LNCAP (cell line): Measurements from ENCODE around the gene CIRBP.

ENCODE experiments used
- CTCF ChIP-seq: fragments of 450-650 bp; IDR thresholded peaks from 2 replicates; pipeline ENCODE4 v1.5.1; 2017; ENCODE audit warnings: mild to moderate bottlenecking

CIRBP gene

GRCh38 chr19:1253514-1254080 is 15.5 kb upstream of the CIRBP start:
- TF ChIP-seq CTCF = no peak

- no peak for TF ChIP-seq CTCF
Measured at GRCh38 chr19:1254081-1254527, 15.0 kb upstream of the CIRBP start.

- no peak for TF ChIP-seq CTCF
Measured at GRCh38 chr19:1254530-1255185, 14.5 kb upstream of the CIRBP start.

- no peak for TF ChIP-seq CTCF
Measured at GRCh38 chr19:1255186-1256161, 13.7 kb upstream of the CIRBP start.

GRCh38 chr19:1256646-1257474 is 12.3 kb upstream of the CIRBP start:
- TF ChIP-seq CTCF = no peak

GRCh38 chr19:1257475-1258162 is 11.5 kb upstream of the CIRBP start:
- no peak for TF ChIP-seq CTCF
